ENCODE results near the gene ZNF771. TPM values are rescaled to one million over a fixed set of nuclear protein-coding genes. Genes with fewer than 3 reads are reported as not detected.
"Not testable (repeated sequence)": the region's sequence is repeated elsewhere in the genome, so short reads cannot be mapped to it uniquely, and the experiment has no call there.

The ZNF771 gene
- total RNA-seq, 4 donors from 2014 or later: 5.4 to 15.7 (median 8.5) TPM

DNA sequence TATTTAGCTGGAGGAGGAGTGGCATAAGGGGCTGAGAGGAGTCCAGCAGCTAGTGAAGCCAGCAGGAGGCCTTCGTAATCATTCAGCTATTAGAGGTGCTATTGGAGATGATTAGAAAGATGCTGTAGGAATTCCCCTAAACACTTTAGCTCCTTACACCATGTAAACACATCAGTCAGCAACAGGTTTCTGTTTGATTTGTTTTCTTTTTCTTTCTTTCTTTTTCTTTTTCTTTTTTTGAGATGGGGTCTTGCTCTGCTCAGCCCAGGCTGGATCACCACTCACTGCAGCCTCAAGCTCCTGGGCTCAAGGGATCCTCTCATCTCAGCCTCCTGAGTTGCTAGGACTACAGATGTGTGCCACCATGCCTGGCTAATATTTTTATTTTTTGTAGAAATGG is 48.9 kb downstream of the ZNF771 start:
- H3K4me3 ChIP-seq: no peak overlapping the region
- no peaks in the 10 kb centered on the region for H3K27me3 ChIP-seq
- H3K36me3 ChIP-seq: no peaks in the 10 kb centered on the region
- no peak for DNase-seq
- H3K4me1 ChIP-seq: peaks cover 7 to 14% (median 11%) of the 10 kb centered on the region in 4 donors
- TF ChIP-seq POLR2A (IDR thresholded peaks at IDR 0.05): no peak
- TF ChIP-seq, protein P1, sequence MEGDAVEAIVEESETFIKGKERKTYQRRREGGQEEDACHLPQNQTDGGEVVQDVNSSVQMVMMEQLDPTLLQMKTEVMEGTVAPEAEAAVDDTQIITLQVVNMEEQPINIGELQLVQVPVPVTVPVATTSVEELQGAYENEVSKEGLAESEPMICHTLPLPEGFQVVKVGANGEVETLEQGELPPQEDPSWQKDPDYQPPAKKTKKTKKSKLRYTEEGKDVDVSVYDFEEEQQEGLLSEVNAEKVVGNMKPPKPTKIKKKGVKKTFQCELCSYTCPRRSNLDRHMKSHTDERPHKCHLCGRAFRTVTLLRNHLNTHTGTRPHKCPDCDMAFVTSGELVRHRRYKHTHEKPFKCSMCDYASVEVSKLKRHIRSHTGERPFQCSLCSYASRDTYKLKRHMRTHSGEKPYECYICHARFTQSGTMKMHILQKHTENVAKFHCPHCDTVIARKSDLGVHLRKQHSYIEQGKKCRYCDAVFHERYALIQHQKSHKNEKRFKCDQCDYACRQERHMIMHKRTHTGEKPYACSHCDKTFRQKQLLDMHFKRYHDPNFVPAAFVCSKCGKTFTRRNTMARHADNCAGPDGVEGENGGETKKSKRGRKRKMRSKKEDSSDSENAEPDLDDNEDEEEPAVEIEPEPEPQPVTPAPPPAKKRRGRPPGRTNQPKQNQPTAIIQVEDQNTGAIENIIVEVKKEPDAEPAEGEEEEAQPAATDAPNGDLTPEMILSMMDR (IDR thresholded peaks at IDR 0.05): no peak
- no peak overlapping the region for H3K27ac ChIP-seq
- no peaks in the 10 kb centered on the region for H3K9me3 ChIP-seq

DNA sequence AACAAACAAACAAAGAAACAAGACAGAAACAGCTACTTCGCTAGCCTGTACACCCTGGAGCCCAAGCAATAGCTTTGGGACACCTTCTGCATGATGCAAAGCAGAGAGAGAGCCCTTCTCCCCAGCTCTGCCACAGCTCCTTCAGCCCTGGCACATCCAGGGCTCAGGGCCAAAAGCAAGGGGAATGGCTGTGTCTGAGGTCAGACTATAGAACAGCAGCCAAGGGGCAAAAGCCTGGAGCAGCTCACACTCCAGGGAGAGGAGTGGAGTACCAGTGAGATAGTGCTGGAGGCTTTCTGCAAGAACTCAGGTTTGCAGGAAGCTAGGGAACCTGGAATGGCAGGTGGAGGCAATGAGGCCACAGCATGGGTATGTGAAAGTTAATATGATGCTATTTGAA is 49.9 kb downstream of the ZNF771 start:
- no peak for TF ChIP-seq POLR2A (IDR thresholded peaks at IDR 0.05)
- TF ChIP-seq, protein P1 (IDR thresholded peaks at IDR 0.05): no peak
- no peak overlapping the region for H3K4me3 ChIP-seq
- no peak for DNase-seq
- H3K27me3 ChIP-seq: no peaks in the 10 kb centered on the region
- no peaks in the 10 kb centered on the region for H3K36me3 ChIP-seq
- H3K9me3 ChIP-seq: no peaks in the 10 kb centered on the region
- peaks cover 5 to 14% (median 11%) of the 10 kb centered on the region in 4 donors for H3K4me1 ChIP-seq
- H3K27ac ChIP-seq: no peak overlapping the region

DNA sequence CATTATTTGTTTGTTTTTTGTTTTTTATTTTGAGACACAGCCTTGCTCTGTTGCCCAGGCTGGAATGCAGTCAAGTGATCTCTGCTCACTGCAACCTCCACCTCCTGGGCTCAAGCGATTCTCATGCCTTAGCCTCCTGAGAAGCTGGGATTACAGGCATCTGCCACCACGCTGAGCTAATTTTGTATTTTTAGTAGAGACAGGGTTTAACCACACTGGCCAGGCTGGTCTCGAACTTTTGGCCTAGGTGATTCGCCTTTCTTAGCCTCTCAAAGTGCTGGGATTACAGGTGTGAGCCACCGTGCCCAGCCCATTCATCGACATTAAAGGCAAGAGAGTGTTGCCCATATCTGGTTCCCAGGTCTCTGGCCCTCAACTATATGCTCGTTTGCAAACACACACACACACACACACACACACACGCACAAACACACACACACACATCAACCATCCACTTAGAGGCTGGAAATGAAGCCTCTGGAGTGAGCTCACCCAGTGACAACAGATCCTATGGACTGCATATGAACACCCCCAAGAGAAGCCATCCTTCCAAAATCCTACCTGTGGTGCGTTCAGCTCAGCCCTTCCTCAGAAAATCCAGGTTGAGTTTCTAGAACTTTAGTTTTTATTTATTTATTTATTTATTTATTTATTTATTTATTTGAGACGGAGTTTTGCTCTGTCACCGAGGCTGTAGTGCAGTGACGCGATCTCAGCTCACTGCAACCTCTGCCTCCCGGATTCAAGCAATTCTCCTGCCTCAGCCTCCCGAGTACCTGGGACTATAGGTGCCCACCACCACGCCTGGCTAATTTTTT is 50.5 kb downstream of the ZNF771 start:
- no peak for DNase-seq
- H3K9me3 ChIP-seq: no peaks in the 10 kb centered on the region
- no peaks in the 10 kb centered on the region for H3K27me3 ChIP-seq
- H3K4me3 ChIP-seq: no peak overlapping the region
- peaks cover 0 to 14% (median 11%) of the 10 kb centered on the region in 4 donors for H3K4me1 ChIP-seq
- H3K27ac ChIP-seq: peak overlapping the region in 2 of 4 donors; percentile 44 to 82
- no peaks in the 10 kb centered on the region for H3K36me3 ChIP-seq
- no peak for TF ChIP-seq POLR2A (IDR thresholded peaks at IDR 0.05)
- TF ChIP-seq, protein P1 (IDR thresholded peaks at IDR 0.05): no peak

DNA sequence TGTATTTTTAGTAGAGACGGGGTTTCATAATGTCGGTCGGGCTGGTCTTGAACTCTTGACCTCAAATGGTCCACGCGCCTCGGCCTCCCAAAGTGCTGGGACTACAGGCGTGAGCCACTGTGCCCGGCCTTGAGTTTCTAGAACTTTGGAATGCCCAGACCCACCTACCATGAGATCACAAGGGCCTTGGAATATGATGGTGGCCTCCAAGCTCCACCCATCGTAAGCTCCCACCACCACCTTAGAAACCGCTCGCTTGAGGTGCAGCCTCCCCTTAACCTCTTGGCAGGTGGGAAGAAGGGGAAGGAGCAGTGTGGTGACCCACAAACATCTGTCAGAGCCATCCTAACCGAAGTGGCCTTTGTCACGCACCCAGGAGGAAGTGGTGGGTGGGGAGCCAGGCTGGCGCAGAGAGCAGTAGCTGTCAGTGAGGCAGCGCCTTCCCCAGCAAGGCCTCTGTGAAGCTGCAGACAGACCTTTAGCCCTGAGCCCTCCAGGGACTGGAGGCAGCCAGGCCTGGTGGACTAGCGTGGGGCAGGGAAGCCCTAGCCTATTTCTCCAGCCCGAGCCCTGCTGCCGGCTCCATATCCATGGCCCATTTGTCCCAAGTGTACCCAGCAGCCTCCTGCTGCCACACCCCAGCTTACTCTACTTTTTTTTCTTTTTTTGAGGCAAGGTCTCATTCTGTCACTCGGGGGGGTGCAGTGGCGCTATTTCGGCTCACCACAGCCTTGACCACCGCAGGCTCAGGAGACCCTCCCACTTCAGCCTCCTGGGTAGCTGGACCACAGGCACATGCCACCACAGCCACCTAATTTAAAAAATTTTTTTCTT is 51.4 kb downstream of the ZNF771 start:
- H3K27ac ChIP-seq: peak overlapping the region; percentile 13 to 82 (median 33)
- TF ChIP-seq POLR2A (IDR thresholded peaks at IDR 0.05): no peak
- TF ChIP-seq, protein P1 (IDR thresholded peaks at IDR 0.05): no peak
- DNase-seq: peak; percentile 56 to 90 (median 89)

DNA sequence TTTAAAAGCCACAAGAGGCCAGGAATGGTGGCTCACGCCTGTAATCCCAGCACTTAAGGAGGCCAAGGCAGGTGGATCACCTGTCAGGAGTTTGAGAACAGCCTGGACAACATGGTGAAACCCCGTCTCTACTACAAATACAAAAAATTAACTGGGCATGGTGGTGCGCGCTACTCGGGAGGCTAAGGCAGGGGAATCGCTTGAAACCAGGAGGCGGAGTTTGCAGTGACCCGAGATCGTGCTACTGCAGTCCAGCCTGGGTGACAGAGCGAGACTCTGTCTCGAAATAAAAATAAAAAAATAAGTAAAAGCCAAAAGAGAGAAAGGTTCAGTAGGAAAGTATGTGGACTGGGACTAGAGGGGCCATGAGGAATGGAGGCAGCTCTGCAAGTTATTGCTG is 52.0 kb downstream of the ZNF771 start:
- Histone ChIP-seq H3K9me3 (no peaks in the 10 kb centered on the region), H3K36me3 (no peaks in the 10 kb centered on the region), H3K4me3 (no peak overlapping the region), H3K27ac (peak overlapping the region in 3 of 4 donors; percentile 13 to 82 (median 44)), H3K4me1 (peaks cover 0 to 14% (median 11%) of the 10 kb centered on the region in 4 donors), H3K27me3 (no peaks in the 10 kb centered on the region)
- no peak for DNase-seq
- no peak for TF ChIP-seq POLR2A (IDR thresholded peaks at IDR 0.05)
- TF ChIP-seq, protein P1 (IDR thresholded peaks at IDR 0.05): no peak

More for the DNA sequence above, 51.4 kb downstream of the ZNF771 start:
- Histone ChIP-seq H3K4me1 (peaks cover 0 to 14% (median 11%) of the 10 kb centered on the region in 4 donors), H3K4me3 (no peak overlapping the region), H3K36me3 (no peaks in the 10 kb centered on the region), H3K27me3 (no peaks in the 10 kb centered on the region), H3K9me3 (no peaks in the 10 kb centered on the region)

DNA sequence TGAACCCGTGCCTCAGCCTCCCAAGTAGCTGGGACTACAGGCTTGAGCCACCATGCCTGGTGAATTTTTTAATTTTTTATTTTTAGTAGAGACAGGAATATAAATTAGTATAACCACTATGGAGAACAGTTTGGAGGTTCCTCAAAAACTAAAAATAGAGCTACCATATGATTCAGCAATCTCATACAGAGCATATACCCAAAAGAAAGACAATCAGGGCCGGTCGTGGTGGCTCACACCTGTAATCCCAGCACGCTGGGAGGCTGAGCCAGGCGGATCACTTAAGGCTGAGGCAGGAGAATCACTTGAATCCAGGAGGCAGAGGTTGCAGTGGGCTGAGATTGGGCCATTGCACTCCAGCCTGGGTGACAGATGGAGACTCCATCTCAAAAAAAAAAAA is 54.0 kb downstream of the ZNF771 start:
- not testable (repeated sequence) for H3K27ac ChIP-seq, H3K4me3 ChIP-seq, H3K9me3 ChIP-seq, H3K36me3 ChIP-seq, H3K27me3 ChIP-seq, DNase-seq
- H3K4me1 ChIP-seq: peaks cover 0 to 14% (median 11%) of the 10 kb centered on the region in 4 donors

Data from Peyer's patch (tissue), 4 donors.